Measurements from ENCODE around the gene ZNF488.

ZNF488 gene

GRCh38 chr10:47366731-47367460, 17.2 kb downstream of the ZNF488 start:
- no peaks in the 10 kb centered on the region for H3K9me3 Mint-ChIP-seq
- no peaks in the 10 kb centered on the region for H3K36me3 Mint-ChIP-seq
- H3K4me3 Mint-ChIP-seq, result no peak overlapping the region
- no peaks in the 10 kb centered on the region for H3K27me3 Mint-ChIP-seq
- H3K4me1 Mint-ChIP-seq, result no peaks in the 10 kb centered on the region
- H3K27ac Mint-ChIP-seq, result no peak overlapping the region

GRCh38 chr10:47366181-47366631, 17.9 kb downstream of the ZNF488 start:
- H3K27me3 Mint-ChIP-seq, result no peaks in the 10 kb centered on the region
- H3K9me3 Mint-ChIP-seq, result no peaks in the 10 kb centered on the region
- no peak overlapping the region for H3K4me3 Mint-ChIP-seq
- H3K27ac Mint-ChIP-seq, result no peak overlapping the region
- H3K4me1 Mint-ChIP-seq, result no peaks in the 10 kb centered on the region
- no peaks in the 10 kb centered on the region for H3K36me3 Mint-ChIP-seq

- H3K4me1 Mint-ChIP-seq, result no peaks in the 10 kb centered on the region
- H3K27ac Mint-ChIP-seq, result no peak overlapping the region
- H3K4me3 Mint-ChIP-seq, result no peak overlapping the region
- H3K9me3 Mint-ChIP-seq, result no peaks in the 10 kb centered on the region
- no peaks in the 10 kb centered on the region for H3K36me3 Mint-ChIP-seq
- H3K27me3 Mint-ChIP-seq, result no peaks in the 10 kb centered on the region
These were observed 18.5 kb downstream of the ZNF488 start for GRCh38 chr10:47365431-47366180.

GRCh38 chr10:47364911-47365310, 19.2 kb downstream of the ZNF488 start:
- Mint-ChIP-seq H3K36me3 (no peaks in the 10 kb centered on the region), H3K4me1 (no peaks in the 10 kb centered on the region)

GRCh38 chr10:47364366-47364765, 19.7 kb downstream of the ZNF488 start:
- Mint-ChIP-seq H3K36me3 (no peaks in the 10 kb centered on the region), H3K9me3 (no peaks in the 10 kb centered on the region), H3K4me3 (no peak overlapping the region), H3K27ac (no peak overlapping the region), H3K27me3 (no peaks in the 10 kb centered on the region), H3K4me1 (no peaks in the 10 kb centered on the region)

More at GRCh38 chr10:47364911-47365310, 19.2 kb downstream of the ZNF488 start:
- no peaks in the 10 kb centered on the region for H3K27me3 Mint-ChIP-seq
- H3K9me3 Mint-ChIP-seq, result no peaks in the 10 kb centered on the region
- H3K27ac Mint-ChIP-seq, result no peak overlapping the region
- no peak overlapping the region for H3K4me3 Mint-ChIP-seq

GRCh38 chr10:47363781-47364180, 20.3 kb downstream of the ZNF488 start:
- Mint-ChIP-seq H3K27me3 (no peaks in the 10 kb centered on the region), H3K36me3 (no peaks in the 10 kb centered on the region), H3K4me1 (no peaks in the 10 kb centered on the region), H3K9me3 (no peaks in the 10 kb centered on the region), H3K4me3 (no peak overlapping the region), H3K27ac (no peak overlapping the region)

GRCh38 chr10:47362199-47362598, 21.9 kb downstream of the ZNF488 start:
- H3K4me3 Mint-ChIP-seq, result no peak overlapping the region
- H3K4me1 Mint-ChIP-seq, result no peaks in the 10 kb centered on the region
- no peaks in the 10 kb centered on the region for H3K36me3 Mint-ChIP-seq
- H3K9me3 Mint-ChIP-seq, result no peaks in the 10 kb centered on the region
- H3K27me3 Mint-ChIP-seq, result no peaks in the 10 kb centered on the region
- H3K27ac Mint-ChIP-seq, result no peak overlapping the region

GRCh38 chr10:47361293-47361692, 22.8 kb downstream of the ZNF488 start:
- no peaks in the 10 kb centered on the region for H3K36me3 Mint-ChIP-seq
- H3K4me3 Mint-ChIP-seq, result no peak overlapping the region
- H3K4me1 Mint-ChIP-seq, result no peaks in the 10 kb centered on the region
- H3K9me3 Mint-ChIP-seq, result no peaks in the 10 kb centered on the region
- H3K27me3 Mint-ChIP-seq, result no peaks in the 10 kb centered on the region
- H3K27ac Mint-ChIP-seq, result no peak overlapping the region

- Mint-ChIP-seq H3K4me1 (no peaks in the 10 kb centered on the region), H3K4me3 (no peak overlapping the region), H3K27ac (no peak overlapping the region), H3K27me3 (no peaks in the 10 kb centered on the region), H3K9me3 (no peaks in the 10 kb centered on the region), H3K36me3 (no peaks in the 10 kb centered on the region)
These were observed 23.6 kb downstream of the ZNF488 start for GRCh38 chr10:47360419-47361040.

- H3K9me3 Mint-ChIP-seq, result no peaks in the 10 kb centered on the region
- no peaks in the 10 kb centered on the region for H3K27me3 Mint-ChIP-seq
- H3K4me1 Mint-ChIP-seq, result no peaks in the 10 kb centered on the region
- H3K4me3 Mint-ChIP-seq, result no peak overlapping the region
- no peak overlapping the region for H3K27ac Mint-ChIP-seq
- no peaks in the 10 kb centered on the region for H3K36me3 Mint-ChIP-seq
These were observed 24.3 kb downstream of the ZNF488 start for GRCh38 chr10:47359626-47360418.

GRCh38 chr10:47359101-47359500, 25.0 kb downstream of the ZNF488 start:
- Mint-ChIP-seq H3K4me3 (no peak overlapping the region), H3K9me3 (no peaks in the 10 kb centered on the region), H3K4me1 (no peaks in the 10 kb centered on the region), H3K27ac (no peak overlapping the region), H3K27me3 (no peaks in the 10 kb centered on the region), H3K36me3 (no peaks in the 10 kb centered on the region)

GRCh38 chr10:47358457-47358856, 25.6 kb downstream of the ZNF488 start:
- Mint-ChIP-seq H3K27ac (no peak overlapping the region), H3K9me3 (no peaks in the 10 kb centered on the region), H3K36me3 (no peaks in the 10 kb centered on the region), H3K27me3 (no peaks in the 10 kb centered on the region), H3K4me3 (no peak overlapping the region), H3K4me1 (no peaks in the 10 kb centered on the region)

GRCh38 chr10:47357911-47358310, 26.2 kb downstream of the ZNF488 start:
- Mint-ChIP-seq H3K9me3 (no peaks in the 10 kb centered on the region), H3K27ac (no peak overlapping the region), H3K36me3 (no peaks in the 10 kb centered on the region), H3K4me3 (no peak overlapping the region), H3K4me1 (no peaks in the 10 kb centered on the region), H3K27me3 (no peaks in the 10 kb centered on the region)

GRCh38 chr10:47357131-47357582, 26.9 kb downstream of the ZNF488 start:
- no peaks in the 10 kb centered on the region for H3K36me3 Mint-ChIP-seq
- no peaks in the 10 kb centered on the region for H3K27me3 Mint-ChIP-seq
- H3K27ac Mint-ChIP-seq, result no peak overlapping the region
- no peaks in the 10 kb centered on the region for H3K9me3 Mint-ChIP-seq
- no peak overlapping the region for H3K4me3 Mint-ChIP-seq
- no peaks in the 10 kb centered on the region for H3K4me1 Mint-ChIP-seq

- no peaks in the 10 kb centered on the region for H3K4me1 Mint-ChIP-seq
- no peak overlapping the region for H3K27ac Mint-ChIP-seq
These were observed 27.4 kb downstream of the ZNF488 start for GRCh38 chr10:47356708-47357107.

More at GRCh38 chr10:47356708-47357107, 27.4 kb downstream of the ZNF488 start:
- Mint-ChIP-seq H3K9me3 (no peaks in the 10 kb centered on the region), H3K4me3 (no peak overlapping the region), H3K36me3 (no peaks in the 10 kb centered on the region), H3K27me3 (no peaks in the 10 kb centered on the region)

Data from activated naive CD4-positive, alpha-beta T cell treated with anti-CD3 and anti-CD28 coated beads, Interleukin-2, amount 50 U/mL, for 24 hours (primary cell).